Measurements from ENCODE around the gene BPIFA1.

The BPIFA1 gene

GRCh38 chr20:33282196-33282934 lies 46.6 kb downstream of the BPIFA1 start:
- no peak overlapping the region for H3K9ac ChIP-seq (ENCODE audit: low read length)
- no peaks in the 10 kb centered on the region for H3K79me2 ChIP-seq (ENCODE audit: control insufficient read depth, insufficient read depth, low read length)
- no peak overlapping the region for H2BK15ac ChIP-seq (replicated peaks; ENCODE audit: low read depth)
- no peak overlapping the region for H4K5ac ChIP-seq (ENCODE audit: low read length)
- DNase-seq, result no peak
- H2BK120ac ChIP-seq (ENCODE audit: low read depth, low read length), result no peak overlapping the region
- WGBS (ENCODE audit: extremely low coverage, insufficient coverage, low lambda C conversion rate), result no CpG with 5 or more reads among the region's 8 CpGs
- no peaks in the 10 kb centered on the region for H3K36me3 ChIP-seq (ENCODE audit: control insufficient read depth, insufficient read depth, low read length)
- H3K4me3 ChIP-seq (ENCODE audit: low read length), result no peak overlapping the region
- no peaks in the 10 kb centered on the region for H3K79me1 ChIP-seq (ENCODE audit: low read length)
- H4K8ac ChIP-seq (ENCODE audit: low read depth, low read length), result no peak overlapping the region
- no peak overlapping the region for H3K56ac ChIP-seq (ENCODE audit: low read length)
- no peak overlapping the region for H3K18ac ChIP-seq (ENCODE audit: low read length)
- no peak overlapping the region for H3K4ac ChIP-seq (ENCODE audit: low read depth, low read length)
- no peak overlapping the region for H3K4me2 ChIP-seq (ENCODE audit: low read length)
- no peak overlapping the region for H2BK5ac ChIP-seq (ENCODE audit: low read length)
- H3K4me1 ChIP-seq (ENCODE audit: control insufficient read depth, low read depth, low read length), result no peaks in the 10 kb centered on the region
- no peak overlapping the region for H3K27ac ChIP-seq (ENCODE audit: low read depth, low read length)
- no peaks in the 10 kb centered on the region for H3K27me3 ChIP-seq (ENCODE audit: insufficient read depth, low read length, poor library complexity)
- H2AK5ac ChIP-seq (ENCODE audit: low read length), result no peak overlapping the region
- no peak overlapping the region for H3K23ac ChIP-seq (ENCODE audit: low read length)

GRCh38 chr20:33282991-33283555 lies 47.3 kb downstream of the BPIFA1 start, which contains the start of gene BPIFB1:
TSS of gene BPIFB1 (plus strand) at chr20:33283214. CDS start at chr20:33286074, 2,860 bp downstream.
- Histone ChIP-seq H2AK5ac (ENCODE audit: low read length) (no peak within 1 kb of the TSS), H3K79me1 (ENCODE audit: low read length) (no peaks in the 10 kb centered on the region), H3K27me3 (ENCODE audit: insufficient read depth, low read length, poor library complexity) (no peaks in the 10 kb centered on the region), H3K4ac (ENCODE audit: low read depth, low read length) (no peak within 1 kb of the TSS), H2BK5ac (ENCODE audit: low read length) (no peak within 1 kb of the TSS), H3K23ac (ENCODE audit: low read length) (no peak within 1 kb of the TSS), H3K4me1 (ENCODE audit: control insufficient read depth, low read depth, low read length) (no peaks in the 10 kb centered on the region), H3K4me3 (ENCODE audit: low read length) (no peak within 1 kb of the TSS), H3K79me2 (ENCODE audit: control insufficient read depth, insufficient read depth, low read length) (no peaks in the 10 kb centered on the region), H4K8ac (ENCODE audit: low read depth, low read length) (no peak within 1 kb of the TSS), H4K5ac (ENCODE audit: low read length) (no peak within 1 kb of the TSS), H3K9ac (ENCODE audit: low read length) (no peak within 1 kb of the TSS), H3K4me2 (ENCODE audit: low read length) (no peak within 1 kb of the TSS), H3K18ac (ENCODE audit: low read length) (no peak within 1 kb of the TSS), H3K56ac (ENCODE audit: low read length) (no peak within 1 kb of the TSS), H2BK120ac (ENCODE audit: low read depth, low read length) (no peak within 1 kb of the TSS), H3K27ac (ENCODE audit: low read depth, low read length) (no peak within 1 kb of the TSS), H2BK15ac (replicated peaks; ENCODE audit: low read depth) (no peak within 1 kb of the TSS), H3K36me3 (ENCODE audit: control insufficient read depth, insufficient read depth, low read length) (no peaks in the 10 kb centered on the region)
- peak; percentile 30 for DNase-seq
- WGBS (ENCODE audit: extremely low coverage, insufficient coverage, low lambda C conversion rate), result no CpG with 5 or more reads among the region's 13 CpGs

DNA sequence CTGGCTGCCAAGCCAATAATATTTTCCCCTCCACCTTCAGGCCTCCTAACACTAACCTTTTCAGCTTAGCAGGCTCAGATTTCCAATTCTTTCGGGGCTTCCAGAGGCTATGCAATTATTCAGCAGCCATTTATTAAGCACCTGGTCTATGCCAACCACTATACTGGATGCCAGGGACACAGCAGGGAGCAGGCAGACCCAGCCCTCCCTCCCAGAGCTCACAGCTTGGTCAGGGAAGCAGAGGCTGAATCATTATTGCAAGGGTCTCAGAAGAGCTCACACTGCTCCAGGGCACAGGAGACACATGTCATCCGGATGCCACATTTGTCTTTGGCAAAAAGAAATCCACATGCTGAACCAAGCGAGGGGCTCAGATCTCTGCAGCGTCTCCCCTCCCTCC lies 48.5 kb downstream of the BPIFA1 start:
- H3K79me1 ChIP-seq (ENCODE audit: low read length), result no peaks in the 10 kb centered on the region
- no peak overlapping the region for H2BK15ac ChIP-seq (replicated peaks; ENCODE audit: low read depth)
- H3K4me2 ChIP-seq (ENCODE audit: low read length), result no peak overlapping the region
- H3K9ac ChIP-seq (ENCODE audit: low read length), result no peak overlapping the region
- H3K4me3 ChIP-seq (ENCODE audit: low read length), result no peak overlapping the region
- H3K27me3 ChIP-seq (ENCODE audit: insufficient read depth, low read length, poor library complexity), result no peaks in the 10 kb centered on the region
- H4K5ac ChIP-seq (ENCODE audit: low read length), result no peak overlapping the region
- H2BK5ac ChIP-seq (ENCODE audit: low read length), result no peak overlapping the region
- no peak overlapping the region for H3K27ac ChIP-seq (ENCODE audit: low read depth, low read length)
- no peak overlapping the region for H4K8ac ChIP-seq (ENCODE audit: low read depth, low read length)
- H2BK120ac ChIP-seq (ENCODE audit: low read depth, low read length), result no peak overlapping the region
- H3K4ac ChIP-seq (ENCODE audit: low read depth, low read length), result no peak overlapping the region
- H3K23ac ChIP-seq (ENCODE audit: low read length), result no peak overlapping the region
- no peak overlapping the region for H3K56ac ChIP-seq (ENCODE audit: low read length)
- H3K4me1 ChIP-seq (ENCODE audit: control insufficient read depth, low read depth, low read length), result no peaks in the 10 kb centered on the region
- WGBS (ENCODE audit: extremely low coverage, insufficient coverage, low lambda C conversion rate), result no CpG with 5 or more reads among the region's 4 CpGs
- DNase-seq, result no peak
- H3K18ac ChIP-seq (ENCODE audit: low read length), result no peak overlapping the region
- H2AK5ac ChIP-seq (ENCODE audit: low read length), result no peak overlapping the region
- H3K36me3 ChIP-seq (ENCODE audit: control insufficient read depth, insufficient read depth, low read length), result no peaks in the 10 kb centered on the region
- no peaks in the 10 kb centered on the region for H3K79me2 ChIP-seq (ENCODE audit: control insufficient read depth, insufficient read depth, low read length)

- no peaks in the 10 kb centered on the region for H3K27me3 ChIP-seq (ENCODE audit: insufficient read depth, low read length, poor library complexity)
- no peak overlapping the region for H3K4me3 ChIP-seq (ENCODE audit: low read length)
- H4K5ac ChIP-seq (ENCODE audit: low read length), result no peak overlapping the region
- no peaks in the 10 kb centered on the region for H3K79me2 ChIP-seq (ENCODE audit: control insufficient read depth, insufficient read depth, low read length)
- no peak overlapping the region for H2BK15ac ChIP-seq (replicated peaks; ENCODE audit: low read depth)
- H4K8ac ChIP-seq (ENCODE audit: low read depth, low read length), result no peak overlapping the region
- H3K4me2 ChIP-seq (ENCODE audit: low read length), result no peak overlapping the region
- H3K36me3 ChIP-seq (ENCODE audit: control insufficient read depth, insufficient read depth, low read length), result no peaks in the 10 kb centered on the region
- H3K4me1 ChIP-seq (ENCODE audit: control insufficient read depth, low read depth, low read length), result no peaks in the 10 kb centered on the region
- no CpG with 5 or more reads among the region's 2 CpGs for WGBS (ENCODE audit: extremely low coverage, insufficient coverage, low lambda C conversion rate)
- no peak overlapping the region for H2AK5ac ChIP-seq (ENCODE audit: low read length)
- no peak overlapping the region for H2BK5ac ChIP-seq (ENCODE audit: low read length)
- DNase-seq, result no peak
- H3K27ac ChIP-seq (ENCODE audit: low read depth, low read length), result no peak overlapping the region
- H3K9ac ChIP-seq (ENCODE audit: low read length), result no peak overlapping the region
- H3K18ac ChIP-seq (ENCODE audit: low read length), result no peak overlapping the region
- no peak overlapping the region for H3K23ac ChIP-seq (ENCODE audit: low read length)
- no peak overlapping the region for H3K56ac ChIP-seq (ENCODE audit: low read length)
- H3K79me1 ChIP-seq (ENCODE audit: low read length), result no peaks in the 10 kb centered on the region
- no peak overlapping the region for H3K4ac ChIP-seq (ENCODE audit: low read depth, low read length)
- no peak overlapping the region for H2BK120ac ChIP-seq (ENCODE audit: low read depth, low read length)
These were observed 49.1 kb downstream of the BPIFA1 start for GRCh38 chr20:33284937-33285336.

DNA sequence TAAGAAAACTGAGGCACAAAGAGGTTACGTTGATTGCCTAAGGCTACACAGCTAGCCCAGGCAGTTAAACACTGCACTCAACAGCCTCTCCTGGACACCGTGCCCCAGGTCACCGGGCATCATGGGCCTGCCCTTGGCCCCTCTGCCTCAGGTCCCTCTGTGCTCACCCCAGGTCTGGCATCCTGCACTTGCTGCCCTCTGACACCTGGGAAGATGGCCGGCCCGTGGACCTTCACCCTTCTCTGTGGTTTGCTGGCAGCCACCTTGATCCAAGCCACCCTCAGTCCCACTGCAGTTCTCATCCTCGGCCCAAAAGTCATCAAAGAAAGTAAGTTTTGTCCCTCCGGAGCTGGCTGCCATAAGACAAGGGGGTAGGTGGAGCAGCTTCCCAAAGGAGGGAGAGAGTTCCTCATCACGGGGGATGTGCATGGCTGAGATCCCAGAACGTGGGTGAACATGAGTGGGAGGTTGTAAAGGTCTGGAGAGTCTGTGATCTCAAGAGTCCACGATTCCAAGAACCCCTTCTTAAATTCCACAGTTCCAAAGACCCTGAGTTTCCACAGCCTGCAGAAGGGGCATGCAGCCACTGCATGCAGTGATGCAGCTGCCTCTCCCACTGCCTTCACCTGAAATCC lies 50.2 kb downstream of the BPIFA1 start:
- H3K36me3 ChIP-seq (ENCODE audit: control insufficient read depth, insufficient read depth, low read length), result no peaks in the 10 kb centered on the region
- H3K4ac ChIP-seq (ENCODE audit: low read depth, low read length), result no peak overlapping the region
- DNase-seq, result no peak
- no peak overlapping the region for H3K18ac ChIP-seq (ENCODE audit: low read length)
- WGBS (ENCODE audit: extremely low coverage, insufficient coverage, low lambda C conversion rate), result no CpG with 5 or more reads among the region's 10 CpGs
- H3K56ac ChIP-seq (ENCODE audit: low read length), result no peak overlapping the region
- H3K9ac ChIP-seq (ENCODE audit: low read length), result no peak overlapping the region
- H2BK5ac ChIP-seq (ENCODE audit: low read length), result no peak overlapping the region
- H2AK5ac ChIP-seq (ENCODE audit: low read length), result no peak overlapping the region
- no peak overlapping the region for H3K27ac ChIP-seq (ENCODE audit: low read depth, low read length)
- H2BK120ac ChIP-seq (ENCODE audit: low read depth, low read length), result no peak overlapping the region
- H3K23ac ChIP-seq (ENCODE audit: low read length), result no peak overlapping the region
- no peaks in the 10 kb centered on the region for H3K27me3 ChIP-seq (ENCODE audit: insufficient read depth, low read length, poor library complexity)
- H2BK15ac ChIP-seq (replicated peaks; ENCODE audit: low read depth), result no peak overlapping the region
- no peaks in the 10 kb centered on the region for H3K4me1 ChIP-seq (ENCODE audit: control insufficient read depth, low read depth, low read length)
- H4K8ac ChIP-seq (ENCODE audit: low read depth, low read length), result no peak overlapping the region
- H3K4me2 ChIP-seq (ENCODE audit: low read length), result no peak overlapping the region
- no peak overlapping the region for H3K4me3 ChIP-seq (ENCODE audit: low read length)
- no peaks in the 10 kb centered on the region for H3K79me1 ChIP-seq (ENCODE audit: low read length)
- H4K5ac ChIP-seq (ENCODE audit: low read length), result no peak overlapping the region
- no peaks in the 10 kb centered on the region for H3K79me2 ChIP-seq (ENCODE audit: control insufficient read depth, insufficient read depth, low read length)
